BJ (cell line): Measurements from ENCODE around the gene CALD1. TPM values are rescaled to one million over a fixed set of nuclear protein-coding genes. Genes with fewer than 3 reads are reported as not detected.

Experiments used
- CTCF ChIA-PET: fragments of 350-600 bp; formaldehyde crosslinking; extraction: SDS; loops from one replicate; lab custom pipeline; 2021; ENCODE audit warnings: antibody characterized with exemption, inconsistent platforms; lab: Yijun Ruan, JAX
- POLR2A ChIA-PET: fragments of 300-600 bp; sonication (Branson Sonifier 250); formaldehyde crosslinking; extraction: SDS; loops from one replicate; lab custom pipeline; 2021; ENCODE audit warnings: antibody characterized with exemption; lab: Charles Lee
- DNase-seq: peaks from one replicate; pipeline ENCODE4 v3.0.0-alpha.2; 2011; ENCODE audit warnings: low read depth
- H3K27me3 ChIP-seq: 2 replicates; pipeline ENCODE4 v1.6.0; 2011; ENCODE audit warnings: low read length; ENCODE audit not compliant: control insufficient read depth, insufficient read depth
- H3K36me3 ChIP-seq: 2 replicates; pipeline ENCODE4 v1.5.1; 2011; ENCODE audit warnings: low read length; ENCODE audit not compliant: control insufficient read depth, insufficient read depth
- H3K4me3 ChIP-seq: 2 replicates; pipeline ENCODE4 v1.5.1; 2011; ENCODE audit warnings: low read depth, mild to moderate bottlenecking, control low read depth, low read length
- CTCF ChIP-seq: IDR thresholded peaks from 2 replicates; pipeline ENCODE4 v1.5.1; 2011; ENCODE audit warnings: low read depth, mild to moderate bottlenecking, control low read depth, inconsistent platforms, low read length, moderate library complexity; ENCODE audit not compliant: insufficient read depth
- polyA plus RNA-seq: library from polyadenylated mRNA; depleted of rRNA; stranded (reverse); fragments of >200 nt; gene quantifications from 2 replicates; pipeline ENCODE4 v1.2.3, GENCODE V29; 2011

The CALD1 gene
- polyA plus RNA-seq, 1 experiment: 1,629 TPM

GRCh38 chr7:134947329-134947728 lies 167.9 kb downstream of the CALD1 start:
- H3K36me3 ChIP-seq: peaks cover 31% of the 10 kb centered on the region
- POLR2A ChIA-PET: no interaction called here
- no peak for TF ChIP-seq CTCF
- CTCF ChIA-PET: interaction anchor here (0.6 kb wide), 1 partner anchor 197 kb away, joined by 3 read pairs; no protein-coding TSS in a partner anchor
- no peak for DNase-seq
- no peak overlapping the region for H3K4me3 ChIP-seq
- no peaks in the 10 kb centered on the region for H3K27me3 ChIP-seq

- ChIA-PET POLR2A (no interaction called here), CTCF (no interaction called here)
- Histone ChIP-seq H3K36me3 (peaks cover 31% of the 10 kb centered on the region), H3K4me3 (no peak overlapping the region), H3K27me3 (no peaks in the 10 kb centered on the region)
- DNase-seq: no peak
- no peak for TF ChIP-seq CTCF
Measured at GRCh38 chr7:134947831-134948230, 168.4 kb downstream of the CALD1 start.

GRCh38 chr7:134948246-134948645 lies 168.8 kb downstream of the CALD1 start:
- Histone ChIP-seq H3K36me3 (peaks cover 29% of the 10 kb centered on the region), H3K4me3 (no peak overlapping the region), H3K27me3 (no peaks in the 10 kb centered on the region)
- DNase-seq: no peak
- POLR2A ChIA-PET: interaction anchor here (0.7 kb wide), 1 partner anchor 119 kb away, joined by 4 read pairs; no protein-coding TSS in a partner anchor
- no peak for TF ChIP-seq CTCF
- CTCF ChIA-PET: no interaction called here

GRCh38 chr7:134948736-134949135 lies 169.3 kb downstream of the CALD1 start:
- ChIA-PET CTCF (interaction anchor here (0.6 kb wide), 1 partner anchor 260 kb away, joined by 4 read pairs; no protein-coding TSS in a partner anchor), POLR2A (interaction anchor here (0.7 kb wide), 2 partner anchors 119 to 301 kb away, joined by 4 to 11 read pairs; no protein-coding TSS in a partner anchor)
- no peak for TF ChIP-seq CTCF
- no peak for DNase-seq
- no peaks in the 10 kb centered on the region for H3K27me3 ChIP-seq
- no peak overlapping the region for H3K4me3 ChIP-seq
- H3K36me3 ChIP-seq: peaks cover 29% of the 10 kb centered on the region

- CTCF ChIA-PET: interaction anchor here (0.6 kb wide), 1 partner anchor 260 kb away, joined by 4 read pairs; no protein-coding TSS in a partner anchor
- DNase-seq: no peak
- Histone ChIP-seq H3K4me3 (no peak overlapping the region), H3K27me3 (no peaks in the 10 kb centered on the region), H3K36me3 (peaks cover 27% of the 10 kb centered on the region)
- TF ChIP-seq CTCF: no peak
- POLR2A ChIA-PET: interaction anchor here (0.7 kb wide), 1 partner anchor 302 kb away, joined by 11 read pairs; no protein-coding TSS in a partner anchor
Measured at GRCh38 chr7:134949171-134949570, 169.7 kb downstream of the CALD1 start.
